HUES64 (cell line): ENCODE measurements around the gene PCSK6.

Experiments used
- H3K27ac ChIP-seq: 2 replicates; pipeline ENCODE4 v1.7.0; 2013; ENCODE audit warnings: low read depth, low read length, inconsistent platforms
- H3K27me3 ChIP-seq: 2 replicates; pipeline ENCODE4 v1.6.1; 2013; ENCODE audit warnings: mild to moderate bottlenecking, low read length; ENCODE audit not compliant: insufficient read depth
- H3K36me3 ChIP-seq: 2 replicates; pipeline ENCODE4 v1.6.1; 2013; ENCODE audit warnings: mild to moderate bottlenecking, low read length; ENCODE audit not compliant: insufficient read depth
- H3K4me1 ChIP-seq: 2 replicates; pipeline ENCODE4 v1.6.1; 2013; ENCODE audit warnings: mild to moderate bottlenecking, low read length, moderate library complexity; ENCODE audit not compliant: insufficient read depth
- H3K4me3 ChIP-seq: 2 replicates; pipeline ENCODE4 v1.5.1; 2013; ENCODE audit warnings: mild to moderate bottlenecking, low read length, moderate library complexity
- H3K9ac ChIP-seq: 2 replicates; pipeline ENCODE4 v1.6.1; 2013; ENCODE audit warnings: mild to moderate bottlenecking, low read depth, low read length
- H3K9me3 ChIP-seq: 2 replicates; pipeline ENCODE4 v1.6.1; 2013; ENCODE audit warnings: low read depth, low read length; ENCODE audit not compliant: insufficient read depth
- WGBS: fragments of 150-250, 120-280 bp; methylation state at CpG from one replicate; pipeline ENCODE4 v1.1.7; 2013; ENCODE audit warnings: missing lambda C conversion rate; 5-methylcytosine and 5-hydroxymethylcytosine counted together

Gene PCSK6

DNA sequence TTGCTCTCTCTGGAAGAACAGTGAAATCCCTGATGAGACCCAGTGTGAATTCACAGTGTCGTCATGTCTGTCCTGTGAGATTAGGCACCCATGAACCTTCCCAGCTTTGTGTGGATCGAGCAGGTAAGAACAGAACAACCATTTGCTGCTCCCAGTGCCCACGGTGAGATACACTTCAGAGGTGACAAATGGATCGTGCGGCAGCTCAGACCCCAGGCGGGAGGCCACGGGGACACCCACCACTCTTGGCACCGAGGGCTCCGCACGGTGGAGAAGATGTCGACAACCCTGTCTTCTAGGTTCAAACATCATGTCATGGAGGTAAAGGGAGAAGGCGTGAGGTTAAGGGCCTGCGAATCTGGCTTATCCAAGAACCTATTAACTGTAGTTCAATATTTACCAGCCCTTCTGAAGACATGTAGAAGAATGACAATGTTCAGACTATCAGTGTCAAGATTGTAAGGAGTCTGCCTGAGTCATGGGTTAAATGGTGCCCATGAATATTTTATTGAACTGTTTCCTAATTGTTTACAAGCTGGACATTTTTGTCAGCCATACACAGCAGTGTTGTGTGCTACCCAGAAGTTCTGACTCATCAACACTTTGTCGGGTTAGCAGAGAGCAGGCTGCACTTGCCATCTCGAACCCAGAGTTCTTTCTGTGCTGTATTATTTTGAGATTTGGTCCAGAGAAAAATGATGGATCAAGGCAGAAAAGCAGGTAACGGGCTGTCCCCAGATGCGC is 15.5 kb upstream of the PCSK6 start:
- no peaks in the 10 kb centered on the region for H3K36me3 ChIP-seq
- no peaks in the 10 kb centered on the region for H3K9me3 ChIP-seq
- peaks cover 7% of the 10 kb centered on the region; the same call in 1 of the 2 replicates for H3K4me1 ChIP-seq
- H3K4me3 ChIP-seq = no peak overlapping the region
- no peak overlapping the region for H3K27ac ChIP-seq
- no peaks in the 10 kb centered on the region for H3K27me3 ChIP-seq
- 93% methylated on average over 17 of the region's 17 CpGs for WGBS
- no peak overlapping the region for H3K9ac ChIP-seq

DNA sequence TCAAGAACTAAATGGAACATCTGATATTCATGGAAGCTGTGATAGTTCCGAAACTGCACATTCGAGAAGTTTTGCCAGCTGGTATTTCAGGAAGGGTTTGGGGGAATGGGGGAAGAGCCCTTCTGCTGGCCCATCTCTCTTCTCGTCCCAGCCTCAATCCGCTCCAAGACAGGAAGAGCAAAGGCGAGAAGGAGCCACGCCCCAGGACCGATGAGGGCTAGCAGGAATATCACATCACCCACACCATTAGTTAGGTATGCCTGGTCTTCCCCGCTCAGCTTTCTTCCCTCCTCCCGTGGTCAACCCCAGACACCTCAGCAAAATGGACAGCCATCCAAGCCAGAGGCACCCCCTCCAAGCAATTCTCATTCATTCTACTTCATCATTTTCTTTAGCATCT is 14.9 kb upstream of the PCSK6 start:
- no peak overlapping the region for H3K4me3 ChIP-seq
- H3K27ac ChIP-seq = no peak overlapping the region
- H3K27me3 ChIP-seq = no peaks in the 10 kb centered on the region
- no peak overlapping the region for H3K9ac ChIP-seq
- no peaks in the 10 kb centered on the region for H3K36me3 ChIP-seq
- H3K4me1 ChIP-seq = peaks cover 7% of the 10 kb centered on the region; the same call in 1 of the 2 replicates
- WGBS = 96% methylated on average over 9 of the region's 9 CpGs
- no peaks in the 10 kb centered on the region for H3K9me3 ChIP-seq

GRCh38 chr15:101503296-101503599 is 13.7 kb upstream of the PCSK6 start:
- H3K9ac ChIP-seq = no peak overlapping the region
- H3K27me3 ChIP-seq = no peaks in the 10 kb centered on the region
- 90% methylated on average over 9 of the region's 9 CpGs for WGBS
- no peak overlapping the region for H3K4me3 ChIP-seq
- no peaks in the 10 kb centered on the region for H3K9me3 ChIP-seq
- H3K27ac ChIP-seq = no peak overlapping the region
- no peaks in the 10 kb centered on the region for H3K36me3 ChIP-seq
- H3K4me1 ChIP-seq = peaks cover 7% of the 10 kb centered on the region; the same call in 1 of the 2 replicates

- 93% methylated on average over 23 of the region's 23 CpGs for WGBS
- Histone ChIP-seq H3K4me3 (no peak overlapping the region), H3K36me3 (no peaks in the 10 kb centered on the region), H3K4me1 (peaks cover 7% of the 10 kb centered on the region; the same call in 1 of the 2 replicates), H3K27ac (no peak overlapping the region), H3K9ac (no peak overlapping the region), H3K27me3 (no peaks in the 10 kb centered on the region), H3K9me3 (no peaks in the 10 kb centered on the region)
Measured at GRCh38 chr15:101502572-101503295, 13.2 kb upstream of the PCSK6 start.

- Histone ChIP-seq H3K27ac (no peak overlapping the region), H3K9ac (no peak overlapping the region), H3K9me3 (no peaks in the 10 kb centered on the region), H3K4me3 (no peak overlapping the region), H3K36me3 (no peaks in the 10 kb centered on the region), H3K4me1 (peaks cover 8% of the 10 kb centered on the region; the same call in 1 of the 2 replicates), H3K27me3 (no peaks in the 10 kb centered on the region)
- 37% methylated on average over 23 of the region's 23 CpGs for WGBS
Measured at GRCh38 chr15:101501703-101502373, 12.3 kb upstream of the PCSK6 start.

DNA sequence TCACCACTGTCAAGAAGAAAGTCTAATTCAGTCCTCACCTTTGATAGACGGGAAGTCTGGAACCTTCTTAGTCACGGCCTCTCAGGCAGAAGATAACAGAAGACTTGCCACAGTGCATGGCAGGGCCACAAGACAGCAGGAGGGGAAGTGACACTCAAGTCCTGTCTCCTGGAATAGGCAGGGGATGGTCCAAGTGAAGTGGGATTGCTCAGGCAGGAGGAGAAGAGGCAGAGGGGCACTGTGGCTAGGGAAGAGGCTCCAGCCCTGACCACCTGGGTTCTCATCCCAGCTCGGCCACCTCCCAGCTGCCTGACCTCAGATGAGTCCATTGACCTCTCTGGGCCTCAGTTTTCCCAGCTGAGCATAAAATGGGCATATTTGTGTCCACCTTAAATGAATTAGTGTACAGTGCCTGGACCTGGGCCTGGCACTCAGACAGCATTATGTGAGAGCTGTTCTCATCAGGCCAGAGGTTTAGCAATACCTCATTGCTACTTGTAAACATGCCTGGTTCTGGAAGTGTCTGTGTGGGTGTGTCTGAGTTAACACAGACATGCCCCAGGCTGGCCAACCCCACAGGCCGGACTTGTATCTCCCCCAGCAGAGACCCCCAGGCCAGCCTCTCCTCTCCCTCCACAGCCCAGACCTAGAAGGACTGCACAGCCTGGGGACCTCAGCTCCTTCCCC is 11.5 kb upstream of the PCSK6 start:
- H3K27ac ChIP-seq = no peak overlapping the region
- no peak overlapping the region for H3K4me3 ChIP-seq
- H3K4me1 ChIP-seq = peaks cover 16% of the 10 kb centered on the region; the same call in 1 of the 2 replicates

GRCh38 chr15:101499863-101500713 is 10.6 kb upstream of the PCSK6 start:
- Histone ChIP-seq H3K36me3 (no peaks in the 10 kb centered on the region), H3K4me1 (peaks cover 21% of the 10 kb centered on the region), H3K4me3 (no peak overlapping the region), H3K27ac (no peak overlapping the region), H3K9me3 (no peaks in the 10 kb centered on the region), H3K9ac (no peak overlapping the region), H3K27me3 (no peaks in the 10 kb centered on the region)
- WGBS = 89% methylated on average over 11 of the region's 11 CpGs

More for the DNA sequence above, 11.5 kb upstream of the PCSK6 start:
- no peaks in the 10 kb centered on the region for H3K9me3 ChIP-seq
- H3K9ac ChIP-seq = no peak overlapping the region
- WGBS = 76% methylated on average over 4 of the region's 4 CpGs
- H3K27me3 ChIP-seq = no peaks in the 10 kb centered on the region
- no peaks in the 10 kb centered on the region for H3K36me3 ChIP-seq

GRCh38 chr15:101498717-101499480 is 9.4 kb upstream of the PCSK6 start:
- Histone ChIP-seq H3K36me3 (no peaks in the 10 kb centered on the region), H3K9me3 (no peaks in the 10 kb centered on the region), H3K9ac (no peak overlapping the region), H3K4me3 (no peak overlapping the region), H3K27me3 (no peaks in the 10 kb centered on the region), H3K27ac (no peak overlapping the region), H3K4me1 (peaks cover 21% of the 10 kb centered on the region)
- 91% methylated on average over 14 of the region's 14 CpGs for WGBS

DNA sequence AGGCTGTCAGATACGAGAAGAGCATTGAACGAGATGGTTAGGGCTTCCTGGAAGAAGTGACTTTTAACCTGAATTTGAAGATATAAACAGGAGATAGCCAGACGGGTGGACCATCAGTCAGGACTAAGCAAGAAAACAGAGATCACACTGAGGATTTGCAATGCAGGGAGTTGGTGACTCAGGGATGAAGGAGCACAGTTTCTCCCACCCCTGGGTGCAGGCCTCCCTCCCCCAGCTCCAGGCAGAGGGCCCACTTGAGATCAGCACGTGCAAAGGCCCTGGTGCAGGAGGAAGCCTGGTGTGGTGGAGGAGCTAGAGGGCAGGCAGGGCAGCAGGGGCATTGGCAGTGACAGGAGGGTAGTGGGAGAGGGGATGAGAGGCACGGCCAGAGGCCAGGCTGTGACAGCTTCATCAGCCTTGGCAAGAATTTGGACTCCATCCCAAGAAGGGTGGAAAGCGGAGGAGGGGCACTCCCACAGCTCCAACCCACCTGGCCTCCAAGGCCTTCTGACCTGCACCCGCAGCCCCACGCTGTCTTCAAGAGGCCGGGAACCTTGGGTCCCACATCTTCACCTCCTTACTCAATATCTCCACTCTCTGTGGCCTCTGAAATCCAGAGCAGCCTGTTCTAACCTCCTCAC is 8.7 kb upstream of the PCSK6 start:
- peaks cover 21% of the 10 kb centered on the region for H3K4me1 ChIP-seq
- no peaks in the 10 kb centered on the region for H3K27me3 ChIP-seq
- no peak overlapping the region for H3K27ac ChIP-seq
- no peak overlapping the region for H3K9ac ChIP-seq
- no peaks in the 10 kb centered on the region for H3K36me3 ChIP-seq
- H3K4me3 ChIP-seq = no peak overlapping the region
- no peaks in the 10 kb centered on the region for H3K9me3 ChIP-seq
- WGBS = 93% methylated on average over 9 of the region's 9 CpGs
